HL-60 (cell line): ENCODE results near the gene MCU.

Source experiments
- POLR2AphosphoS5 ChIP-seq: IDR thresholded peaks from 2 replicates; pipeline ENCODE4 v1.6.1; 2012; ENCODE audit warnings: low read depth
- TF ChIP-seq, protein P1 (sequence below): IDR thresholded peaks from one replicate; pipeline ENCODE4 v1.5.1; 2011; ENCODE audit warnings: low read length, control low read depth, inconsistent platforms; ENCODE audit not compliant: insufficient read depth
- TF ChIP-seq, protein P2 (sequence below): IDR thresholded peaks from 2 replicates; pipeline ENCODE4 v1.6.1; 2012; ENCODE audit warnings: low read depth; ENCODE audit not compliant: insufficient replicate concordance

DNA sequence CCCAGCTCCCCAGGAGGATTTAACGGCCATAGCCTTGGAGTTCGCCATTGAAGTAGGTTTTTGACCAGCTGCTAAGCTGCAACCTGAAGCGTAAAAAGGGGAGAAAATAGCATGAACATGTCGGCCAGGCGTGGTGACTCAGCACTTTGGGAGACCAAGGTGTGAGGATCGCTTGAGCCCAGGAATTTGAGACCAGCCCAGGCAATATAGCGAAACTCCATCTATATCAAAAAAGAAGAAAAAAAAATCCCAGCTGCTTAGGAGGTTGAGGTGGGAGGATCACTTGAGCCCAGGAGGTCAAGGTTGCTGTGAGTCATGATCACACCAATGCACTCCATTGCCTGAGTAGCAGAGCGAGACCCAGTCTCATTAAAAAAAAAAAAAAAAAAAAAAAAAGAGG lies 32.2 kb upstream of the MCU start:
- TF ChIP-seq, protein P1, sequence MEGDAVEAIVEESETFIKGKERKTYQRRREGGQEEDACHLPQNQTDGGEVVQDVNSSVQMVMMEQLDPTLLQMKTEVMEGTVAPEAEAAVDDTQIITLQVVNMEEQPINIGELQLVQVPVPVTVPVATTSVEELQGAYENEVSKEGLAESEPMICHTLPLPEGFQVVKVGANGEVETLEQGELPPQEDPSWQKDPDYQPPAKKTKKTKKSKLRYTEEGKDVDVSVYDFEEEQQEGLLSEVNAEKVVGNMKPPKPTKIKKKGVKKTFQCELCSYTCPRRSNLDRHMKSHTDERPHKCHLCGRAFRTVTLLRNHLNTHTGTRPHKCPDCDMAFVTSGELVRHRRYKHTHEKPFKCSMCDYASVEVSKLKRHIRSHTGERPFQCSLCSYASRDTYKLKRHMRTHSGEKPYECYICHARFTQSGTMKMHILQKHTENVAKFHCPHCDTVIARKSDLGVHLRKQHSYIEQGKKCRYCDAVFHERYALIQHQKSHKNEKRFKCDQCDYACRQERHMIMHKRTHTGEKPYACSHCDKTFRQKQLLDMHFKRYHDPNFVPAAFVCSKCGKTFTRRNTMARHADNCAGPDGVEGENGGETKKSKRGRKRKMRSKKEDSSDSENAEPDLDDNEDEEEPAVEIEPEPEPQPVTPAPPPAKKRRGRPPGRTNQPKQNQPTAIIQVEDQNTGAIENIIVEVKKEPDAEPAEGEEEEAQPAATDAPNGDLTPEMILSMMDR: no peak
- TF ChIP-seq, protein P2, sequence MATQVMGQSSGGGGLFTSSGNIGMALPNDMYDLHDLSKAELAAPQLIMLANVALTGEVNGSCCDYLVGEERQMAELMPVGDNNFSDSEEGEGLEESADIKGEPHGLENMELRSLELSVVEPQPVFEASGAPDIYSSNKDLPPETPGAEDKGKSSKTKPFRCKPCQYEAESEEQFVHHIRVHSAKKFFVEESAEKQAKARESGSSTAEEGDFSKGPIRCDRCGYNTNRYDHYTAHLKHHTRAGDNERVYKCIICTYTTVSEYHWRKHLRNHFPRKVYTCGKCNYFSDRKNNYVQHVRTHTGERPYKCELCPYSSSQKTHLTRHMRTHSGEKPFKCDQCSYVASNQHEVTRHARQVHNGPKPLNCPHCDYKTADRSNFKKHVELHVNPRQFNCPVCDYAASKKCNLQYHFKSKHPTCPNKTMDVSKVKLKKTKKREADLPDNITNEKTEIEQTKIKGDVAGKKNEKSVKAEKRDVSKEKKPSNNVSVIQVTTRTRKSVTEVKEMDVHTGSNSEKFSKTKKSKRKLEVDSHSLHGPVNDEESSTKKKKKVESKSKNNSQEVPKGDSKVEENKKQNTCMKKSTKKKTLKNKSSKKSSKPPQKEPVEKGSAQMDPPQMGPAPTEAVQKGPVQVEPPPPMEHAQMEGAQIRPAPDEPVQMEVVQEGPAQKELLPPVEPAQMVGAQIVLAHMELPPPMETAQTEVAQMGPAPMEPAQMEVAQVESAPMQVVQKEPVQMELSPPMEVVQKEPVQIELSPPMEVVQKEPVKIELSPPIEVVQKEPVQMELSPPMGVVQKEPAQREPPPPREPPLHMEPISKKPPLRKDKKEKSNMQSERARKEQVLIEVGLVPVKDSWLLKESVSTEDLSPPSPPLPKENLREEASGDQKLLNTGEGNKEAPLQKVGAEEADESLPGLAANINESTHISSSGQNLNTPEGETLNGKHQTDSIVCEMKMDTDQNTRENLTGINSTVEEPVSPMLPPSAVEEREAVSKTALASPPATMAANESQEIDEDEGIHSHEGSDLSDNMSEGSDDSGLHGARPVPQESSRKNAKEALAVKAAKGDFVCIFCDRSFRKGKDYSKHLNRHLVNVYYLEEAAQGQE: no peak
- no peak for TF ChIP-seq POLR2AphosphoS5
